Activated CD8-positive, alpha-beta memory T cell treated with anti-CD3 and anti-CD28 coated beads for 48 hours (primary cell): Measurements from ENCODE around the gene CIB1.
"Not testable (repeated sequence)": the region's sequence is repeated elsewhere in the genome, so short reads cannot be mapped to it uniquely, and the experiment has no call there.

Source experiments
- DNase-seq, 3 experiments: peaks; one replicate each; pipeline ENCODE4 v3.0.0-alpha.2; 2020; ENCODE audit warnings: low read depth in 2 of 3, low spot score in 2 of 3

CIB1 gene

DNA sequence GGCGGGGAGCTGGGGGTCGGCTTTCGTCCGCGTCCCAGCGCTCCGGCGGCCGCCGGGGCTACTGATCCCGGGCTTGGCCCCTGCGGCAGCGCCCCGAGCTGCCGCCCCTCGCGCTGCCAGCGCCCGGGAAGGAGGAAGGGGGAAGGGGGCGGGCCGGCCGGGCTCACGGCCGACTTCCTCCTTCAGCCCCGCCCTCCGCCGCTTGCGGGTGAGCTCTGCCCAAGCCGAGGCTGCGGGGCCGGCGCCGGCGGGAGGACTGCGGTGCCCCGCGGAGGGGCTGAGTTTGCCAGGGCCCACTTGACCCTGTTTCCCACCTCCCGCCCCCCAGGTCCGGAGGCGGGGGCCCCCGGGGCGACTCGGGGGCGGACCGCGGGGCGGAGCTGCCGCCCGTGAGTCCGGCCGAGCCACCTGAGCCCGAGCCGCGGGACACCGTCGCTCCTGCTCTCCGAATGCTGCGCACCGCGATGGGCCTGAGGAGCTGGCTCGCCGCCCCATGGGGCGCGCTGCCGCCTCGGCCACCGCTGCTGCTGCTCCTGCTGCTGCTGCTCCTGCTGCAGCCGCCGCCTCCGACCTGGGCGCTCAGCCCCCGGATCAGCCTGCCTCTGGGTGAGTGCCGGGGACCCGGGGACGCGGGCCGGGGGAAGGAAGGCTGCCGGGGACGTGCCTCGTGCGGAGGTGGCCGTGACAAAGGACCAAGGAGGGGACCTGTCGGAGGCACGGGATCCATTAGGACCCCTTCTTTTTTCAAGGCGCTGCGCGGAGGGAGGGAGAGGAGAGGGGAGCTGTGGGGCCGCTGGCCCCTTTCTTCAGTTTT lies 32.4 kb downstream of the CIB1 start, which contains the start of gene SEMA4B:
Gene SEMA4B (plus strand): TSS at position 201 of the 814 bp plus-strand sequence. CDS start 249 bp downstream, at position 450.
- peak in 2 of 3 experiments; percentile 50 to 52 for DNase-seq

DNA sequence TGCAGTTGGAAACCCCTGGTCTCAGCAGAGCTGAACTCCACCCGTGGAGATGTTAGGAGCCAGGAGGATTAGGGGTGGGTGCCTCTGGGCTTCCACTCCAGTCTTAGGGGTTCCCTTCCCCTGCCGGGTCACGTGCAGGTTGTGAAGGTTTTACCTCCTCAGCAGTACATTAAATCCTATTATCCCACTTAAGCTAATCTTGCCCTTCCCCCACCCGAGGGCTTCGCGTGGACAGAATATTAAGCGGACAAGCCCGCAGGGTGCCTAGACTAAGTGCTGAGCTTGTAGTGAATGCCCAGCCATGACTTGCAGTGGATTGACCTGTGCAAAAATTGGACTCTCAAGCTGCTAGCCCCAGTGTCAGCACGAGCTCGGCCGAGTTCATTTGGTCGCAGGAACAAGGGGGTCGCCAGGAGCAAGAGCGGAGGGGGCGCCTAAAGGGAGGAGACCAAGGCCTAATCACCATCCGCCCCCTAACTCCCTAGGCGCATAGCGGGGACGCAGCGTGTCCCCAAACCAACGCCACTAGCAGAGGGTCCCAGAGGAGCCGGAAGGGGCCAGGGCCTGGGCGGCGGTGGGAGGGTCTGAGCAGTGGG lies 33.1 kb downstream of the CIB1 start:
- DNase-seq = no peak

DNA sequence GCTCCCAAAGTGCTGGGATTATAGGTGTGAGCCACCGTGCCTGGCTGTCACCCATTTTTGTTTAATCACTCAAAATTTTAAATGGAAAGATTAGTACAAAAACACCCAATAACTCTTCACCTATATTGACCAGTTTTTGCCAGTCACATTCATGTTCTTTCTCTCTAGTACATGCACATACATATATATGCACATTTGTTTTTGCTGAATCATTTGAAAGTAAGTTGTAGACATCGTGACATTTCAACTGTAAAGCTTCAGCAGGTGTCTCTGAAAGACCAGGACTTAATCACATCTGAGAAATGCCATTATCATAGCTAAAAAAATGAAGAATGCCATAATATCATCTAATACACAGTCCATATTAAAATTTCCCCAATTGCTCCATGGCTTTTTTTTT lies 39.1 kb downstream of the CIB1 start:
- DNase-seq = no peak

DNA sequence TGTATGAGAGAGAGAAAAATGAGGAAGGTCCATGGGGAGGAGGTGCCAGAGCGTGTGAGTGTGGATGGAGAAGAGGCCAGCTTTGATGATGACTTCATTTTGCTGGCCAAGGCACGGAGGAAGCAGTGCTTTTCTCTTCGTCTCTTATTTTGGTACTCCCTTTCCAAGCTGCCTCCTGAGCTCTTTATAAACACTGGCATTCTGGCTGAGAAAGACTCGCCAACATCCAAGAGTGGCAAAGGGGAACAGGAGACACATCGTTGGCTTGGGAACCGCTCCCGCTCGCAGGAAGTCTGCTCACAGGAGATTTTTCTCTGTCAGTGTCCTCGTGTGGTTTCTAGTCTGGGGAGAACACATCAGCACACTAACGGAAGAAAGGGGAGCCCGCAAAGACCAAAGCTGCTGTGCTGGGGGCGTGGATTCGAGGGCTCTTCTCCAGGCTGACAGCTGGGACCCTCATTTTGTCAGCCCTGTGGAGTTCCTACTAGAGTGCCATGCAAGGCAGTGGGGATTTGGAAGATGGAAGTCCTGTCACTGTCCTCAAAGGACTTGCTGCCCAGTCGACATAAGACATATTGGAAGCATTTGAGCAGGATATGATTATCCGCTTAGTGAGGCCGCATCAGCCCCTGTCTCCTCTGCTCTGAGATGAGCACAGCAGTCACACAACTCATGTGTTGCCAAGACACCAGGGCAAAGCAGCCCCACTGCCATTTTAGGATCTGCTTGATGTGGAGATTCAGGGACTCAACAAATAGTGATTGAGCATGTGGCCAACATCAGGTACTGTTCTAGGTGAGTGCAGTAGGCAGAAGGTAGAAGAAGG lies 40.6 kb downstream of the CIB1 start:
- DNase-seq = no peak

DNA sequence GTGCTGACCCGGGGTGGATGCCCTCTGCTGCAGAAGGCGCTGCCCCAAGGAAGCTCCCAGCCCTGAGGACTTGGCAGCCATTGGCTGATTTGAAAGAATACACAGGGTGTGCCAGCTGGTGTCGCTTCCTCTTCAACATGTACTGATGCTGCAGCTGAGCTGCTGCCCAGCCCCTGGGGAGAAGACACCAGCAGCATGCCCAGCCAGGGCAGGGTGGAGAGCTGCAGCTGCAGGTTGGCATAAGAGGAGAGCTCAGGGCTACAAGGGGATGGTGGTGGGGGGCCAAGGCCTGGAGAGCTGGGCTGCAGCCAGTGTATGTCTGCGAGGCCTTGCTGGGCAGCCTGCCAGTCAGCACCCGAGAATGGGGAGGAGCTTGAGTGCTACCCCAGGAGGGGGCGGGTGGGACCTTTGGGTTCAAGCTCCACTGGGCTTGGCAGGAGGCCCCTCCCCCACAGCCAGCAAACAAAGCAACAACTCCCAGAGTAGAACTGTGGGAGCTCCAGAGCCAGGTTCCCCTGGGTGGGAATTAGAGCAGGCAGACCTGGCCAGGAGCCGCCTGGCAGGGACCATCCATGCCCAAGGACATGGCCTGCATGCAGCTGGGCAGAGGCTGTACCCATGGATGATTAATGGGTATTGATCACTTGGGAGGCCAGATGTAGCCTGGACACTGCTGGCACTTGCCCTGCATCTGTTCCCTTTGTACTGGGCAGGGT lies 41.8 kb downstream of the CIB1 start:
- DNase-seq = no peak

DNA sequence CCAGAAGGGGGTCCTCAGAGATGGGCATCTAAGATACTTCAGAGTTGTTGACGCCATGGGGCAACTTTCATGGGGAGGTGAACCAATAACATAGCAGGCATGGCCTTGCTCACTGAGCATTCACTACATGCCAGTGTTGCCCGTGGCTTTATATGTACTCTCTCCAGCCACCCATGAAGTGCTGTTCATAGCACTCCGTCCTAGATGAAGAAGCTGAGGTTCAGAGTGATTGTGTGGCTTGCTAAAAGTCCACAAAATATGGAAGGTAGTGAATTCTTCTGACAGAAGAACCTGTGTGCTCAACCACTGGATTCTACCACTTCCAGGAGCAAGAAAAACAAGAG lies 42.4 kb downstream of the CIB1 start:
- DNase-seq = no peak

DNA sequence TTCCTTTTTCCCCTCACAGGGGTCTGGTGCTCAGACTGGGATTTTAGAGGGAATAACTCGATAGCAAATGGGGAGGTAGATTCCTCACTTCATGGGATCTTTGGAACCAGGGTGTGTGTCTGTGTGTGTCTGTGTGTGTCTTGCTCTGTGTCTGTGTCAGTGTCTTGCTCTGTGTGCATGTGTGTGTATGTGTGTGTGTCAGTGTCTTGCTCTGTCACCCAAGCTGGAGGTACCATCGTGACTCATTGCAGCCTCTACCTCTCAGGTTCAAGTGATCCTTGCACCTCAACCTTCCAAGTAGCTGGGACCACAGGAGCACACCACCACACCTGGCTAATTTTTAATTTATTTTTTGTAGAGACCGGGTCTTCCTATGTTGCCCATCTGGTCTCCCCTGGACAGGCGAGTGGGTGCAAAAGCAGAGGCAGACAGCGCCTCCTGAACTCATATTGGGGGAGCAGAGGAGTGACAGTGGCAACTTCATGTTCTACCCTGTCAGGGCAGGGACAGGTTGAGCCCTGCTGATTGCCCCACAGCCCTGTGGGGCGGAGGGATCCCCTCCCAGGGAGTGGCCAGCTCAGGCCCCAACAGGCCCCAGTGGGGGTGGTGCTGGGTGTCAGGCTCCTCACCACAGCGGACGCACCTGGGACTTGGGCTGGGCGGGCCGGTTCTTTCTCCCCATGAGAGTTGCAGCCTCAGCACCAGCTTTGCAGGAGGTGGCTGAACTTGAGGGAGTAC lies 43.0 kb downstream of the CIB1 start:
- DNase-seq = no peak

DNA sequence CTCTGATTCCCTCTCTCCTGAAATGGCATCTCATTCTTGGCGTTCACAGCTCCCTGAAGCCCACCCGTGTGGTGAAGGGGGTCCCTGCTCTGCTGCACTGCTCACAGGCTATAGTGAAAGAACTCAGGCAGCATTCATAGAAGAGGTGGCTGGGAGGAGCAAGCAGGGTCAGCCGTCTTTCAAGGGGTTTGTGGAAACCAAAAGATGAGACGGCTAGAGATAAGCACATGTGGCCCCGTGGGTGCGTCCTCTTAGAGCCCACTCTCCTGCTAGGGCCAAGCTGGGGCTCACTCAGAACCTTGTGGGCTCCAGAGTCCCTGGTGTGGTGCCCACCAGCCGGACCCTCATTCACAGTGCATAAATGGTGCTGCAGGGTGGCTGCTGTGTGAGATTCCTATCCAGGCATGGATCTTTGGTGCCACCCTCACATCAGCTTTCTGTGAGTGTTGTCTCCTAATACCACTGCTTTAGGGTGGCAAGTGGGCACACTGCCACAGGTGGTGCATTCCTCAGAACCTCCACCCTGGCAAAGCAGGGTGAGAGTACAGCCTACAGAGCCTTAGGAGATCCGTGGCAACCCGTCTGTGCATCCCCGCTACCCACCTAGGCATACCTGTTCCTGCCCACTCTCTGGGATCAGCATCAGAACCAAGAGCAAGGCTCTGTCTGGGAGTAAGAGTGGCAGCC lies 43.8 kb downstream of the CIB1 start:
- no peak for DNase-seq

DNA sequence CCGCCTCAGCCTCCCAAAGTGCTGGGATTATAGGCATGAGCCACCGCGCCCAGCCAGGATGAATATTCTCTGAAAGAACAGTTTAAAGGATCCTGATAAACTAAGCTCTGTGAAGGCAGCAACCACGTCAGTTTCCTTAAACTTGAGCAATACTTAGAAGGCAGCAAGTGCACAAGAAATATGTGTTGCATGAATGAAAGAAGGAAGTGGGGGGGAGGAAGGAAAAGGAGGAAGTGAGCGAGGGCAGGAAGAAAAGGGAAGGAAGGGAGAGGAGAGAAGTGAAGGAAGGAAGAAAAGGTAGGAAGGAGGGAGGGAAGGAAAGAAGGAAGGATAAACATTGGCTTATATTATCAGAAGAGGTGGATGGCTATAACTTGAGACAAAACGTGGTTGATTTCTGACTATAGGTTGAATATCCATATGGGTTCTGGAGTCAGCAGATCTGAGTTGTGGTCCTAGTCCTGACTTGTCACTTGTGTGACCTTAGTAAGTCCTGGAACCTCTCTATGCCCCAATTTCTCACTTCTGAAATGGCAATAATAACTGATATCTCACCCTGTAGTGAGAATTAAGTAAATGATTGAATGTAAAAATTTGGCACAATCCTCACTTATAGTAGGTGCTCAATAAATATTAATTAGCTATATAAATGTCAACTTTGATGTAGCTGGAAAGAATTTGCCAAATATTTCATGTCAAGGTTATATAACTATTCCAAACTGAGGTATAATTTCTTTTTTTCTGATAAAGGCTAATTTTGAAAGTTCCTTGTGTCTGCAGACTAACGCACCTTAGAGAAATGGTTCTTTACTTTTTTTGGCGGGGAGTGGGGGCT lies 44.6 kb downstream of the CIB1 start:
- no peak for DNase-seq

DNA sequence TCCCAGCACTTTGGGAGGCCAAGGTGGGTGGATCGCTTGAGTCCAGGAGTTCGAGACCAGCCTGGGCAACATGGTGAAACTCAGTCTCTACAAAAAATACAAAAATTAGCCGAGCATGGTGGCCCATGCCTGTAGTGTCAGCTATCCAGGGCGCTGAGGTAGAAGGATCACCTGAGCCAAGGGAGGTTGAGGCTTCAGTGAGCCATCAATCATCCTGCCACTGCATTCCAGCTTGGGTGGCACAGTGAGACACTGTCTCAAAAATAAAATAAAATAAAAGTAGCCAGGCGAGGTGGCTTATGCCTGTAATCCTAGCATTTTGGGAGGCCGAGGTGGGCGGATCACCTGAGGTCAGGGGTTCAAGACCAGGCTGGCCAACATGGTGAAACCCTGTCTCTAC lies 45.7 kb downstream of the CIB1 start:
- not testable (repeated sequence) for DNase-seq

DNA sequence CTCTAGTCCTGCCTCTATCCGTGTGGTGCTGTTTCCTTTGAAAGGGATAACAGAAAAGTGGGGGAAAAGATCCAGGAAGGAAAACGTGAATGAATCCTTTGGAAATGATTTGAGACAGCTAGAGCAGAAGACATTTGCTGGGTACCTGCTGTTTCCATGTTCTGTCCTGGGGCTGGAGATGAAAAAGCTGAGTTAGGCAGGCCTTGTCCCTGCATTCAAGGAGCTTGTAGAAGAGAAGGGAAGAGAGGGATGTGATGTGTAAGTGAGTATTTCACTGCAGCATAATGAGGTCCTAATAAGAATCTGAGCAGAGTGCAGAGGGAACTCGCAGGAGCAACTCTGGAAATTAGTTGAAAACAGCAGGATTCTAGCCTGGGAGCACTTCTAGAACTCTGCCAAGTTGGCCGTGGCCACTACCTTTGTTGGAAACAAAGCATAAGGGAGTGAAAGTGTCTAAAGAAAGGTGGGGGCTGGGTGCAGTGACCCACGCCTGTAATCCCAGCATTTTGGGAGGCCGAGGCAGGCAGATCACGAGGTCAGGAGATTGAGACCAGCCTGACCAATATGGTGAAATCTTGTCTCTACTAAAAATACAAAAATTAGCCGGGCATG lies 46.4 kb downstream of the CIB1 start:
- DNase-seq = no peak

DNA sequence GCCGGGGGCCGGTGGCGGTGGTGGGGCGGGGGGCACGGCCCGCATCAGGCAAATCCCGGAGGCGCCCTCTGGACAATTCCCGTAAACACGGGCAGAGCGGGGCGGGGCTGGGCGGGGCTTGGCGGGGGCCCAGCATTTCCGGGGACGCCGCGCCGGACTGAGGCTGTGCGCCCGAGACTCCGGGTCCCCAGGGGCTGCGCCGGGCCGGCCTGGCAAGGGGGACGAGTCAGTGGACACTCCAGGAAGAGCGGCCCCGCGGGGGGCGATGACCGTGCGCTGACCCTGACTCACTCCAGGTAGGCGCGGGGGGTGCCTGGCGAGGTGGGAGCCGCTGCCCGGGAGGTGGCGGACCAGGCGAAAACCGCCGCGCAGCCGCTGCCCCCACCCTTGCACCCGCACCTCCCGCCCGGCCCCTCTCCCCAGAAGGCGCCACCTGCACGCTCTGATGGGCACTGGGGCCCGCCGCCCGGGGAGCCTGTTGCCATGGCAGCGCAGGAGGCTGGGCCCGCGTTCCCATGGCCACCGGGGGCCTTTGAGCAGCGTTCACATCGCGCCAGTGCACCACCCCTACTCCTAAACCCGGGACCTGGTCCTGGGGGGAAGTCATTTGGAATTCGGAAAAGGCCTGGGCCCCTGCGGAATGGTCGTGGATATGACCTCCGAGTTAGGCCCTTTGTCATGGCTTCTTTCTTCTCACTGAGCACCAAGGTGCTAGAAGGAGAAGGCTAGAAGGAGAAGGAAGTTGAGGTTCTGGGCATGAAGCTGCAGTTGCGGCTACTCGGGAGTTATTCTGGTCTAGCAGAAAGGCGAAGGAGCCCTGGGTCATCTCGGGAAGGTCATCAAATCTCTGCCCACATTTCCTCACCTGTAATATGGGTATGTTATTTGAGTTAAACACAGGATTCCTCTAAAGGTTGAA lies 48.7 kb downstream of the CIB1 start:
- DNase-seq = peak in 1 of 3 experiments; percentile 11

DNA sequence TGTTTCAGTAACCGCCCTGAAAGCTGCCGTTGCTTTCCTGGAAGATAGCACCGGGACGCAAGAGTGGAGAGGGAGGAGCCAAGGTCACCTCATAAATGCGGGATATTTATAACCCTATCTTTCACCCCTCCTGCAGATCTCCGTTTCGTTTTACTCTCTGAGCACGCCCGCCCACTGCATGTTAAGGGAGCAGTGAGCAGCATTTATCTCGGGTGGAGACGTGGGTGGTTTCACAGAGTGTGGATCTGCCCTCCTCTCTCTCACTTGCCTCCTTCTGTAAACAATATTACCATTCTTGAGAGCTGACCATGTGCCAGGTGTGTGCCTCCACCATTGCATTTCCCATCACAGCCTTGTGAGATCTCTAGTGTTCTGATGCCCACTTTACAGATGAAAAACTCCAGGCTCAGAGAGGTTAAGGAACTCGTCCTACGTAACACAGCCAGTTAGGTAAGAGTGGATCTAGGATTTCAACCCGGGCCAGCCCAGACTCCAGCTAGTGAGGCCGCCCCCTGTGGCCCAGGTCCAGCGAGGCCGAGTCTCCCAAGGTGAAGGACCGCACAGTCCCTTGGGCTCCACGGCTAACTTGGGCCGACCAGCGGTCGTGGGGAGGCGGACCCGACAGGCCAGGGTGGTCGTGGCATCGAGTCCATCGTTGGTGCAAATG lies 49.5 kb downstream of the CIB1 start:
- DNase-seq = no peak

DNA sequence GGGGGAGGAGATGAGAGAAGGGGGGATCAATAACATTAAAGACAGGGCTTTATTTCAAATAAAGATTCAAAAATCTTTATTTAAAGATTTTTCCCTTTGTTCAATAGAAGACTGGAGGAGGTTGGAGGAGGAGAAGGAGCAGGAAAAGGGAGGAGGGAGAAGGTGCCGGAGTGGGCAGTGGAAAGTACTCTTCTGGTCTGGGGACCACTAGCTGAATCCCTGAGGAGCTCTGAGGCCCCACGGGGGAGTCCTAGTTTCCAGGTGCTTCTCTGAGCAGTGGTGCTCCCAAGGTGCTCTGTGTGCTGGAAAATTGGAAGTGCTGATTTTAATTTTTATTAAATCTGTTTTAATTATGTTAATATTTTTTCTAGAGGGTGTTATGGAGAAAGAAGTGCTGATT lies 52.0 kb downstream of the CIB1 start:
- DNase-seq = no peak
